HepG2 (cell line): ENCODE results near the gene SKIDA1. TPM values are rescaled to one million over a fixed set of nuclear protein-coding genes. Genes with fewer than 3 reads are reported as not detected.
A peak's percentile ranks its signal among the peaks of the same experiment; 100 is the strongest.

Experiments
- ATAC-seq: fragments of 200-7000 bp; cut with Tn5 transposase; 3 replicates; pipeline ENCODE4 v1.9.1; 2020; ENCODE audit warnings: mild to moderate bottlenecking, moderate library complexity
- BruUV-seq: library from RNA; stranded (reverse); fragments of 400-500 nt; replicated peaks from 2 replicates; lab custom pipeline; 2021; lab: Mats Ljungman, UMichigan
- CTCF ChIA-PET: fragments of 300-600 bp; formaldehyde crosslinking; extraction: SDS; loops from one replicate; lab custom pipeline; 2021; ENCODE audit warnings: low total read pairs, inconsistent platforms, low intra/inter-chr PET ratio; lab: Yijun Ruan, JAX
- POLR2A ChIA-PET: fragments of 350-600 bp; sonication (Branson Sonifier 250); formaldehyde crosslinking; loops from one replicate; lab custom pipeline; 2020; ENCODE audit warnings: antibody characterized with exemption, inconsistent platforms; lab: Yijun Ruan, JAX
- DNase-seq: peaks from one replicate; pipeline ENCODE4 v3.0.0-alpha.2; 2015; ENCODE audit warnings: low spot score
- FAIRE-seq: peaks from 3 replicates; lab custom pipeline; 2011; peaks lifted over from hg19 to GRCh38; lab: Jason Lieb, UNC
- H2AFZ ChIP-seq: one replicate; pipeline ENCODE4 v1.6.1; 2011; ENCODE audit warnings: low read length, inconsistent platforms
- H3K27ac ChIP-seq: fragments of 300-600 bp; 3 replicates; pipeline ENCODE4 v1.8.0; 2011; ENCODE audit warnings: mixed run types, mild to moderate bottlenecking, mixed read lengths, low read length, inconsistent platforms; ENCODE audit not compliant: insufficient read depth; ENCODE audit errors: extremely low read length
- H3K27me3 ChIP-seq, 2 experiments: fragments of 200-600 bp in 1 of 2; 2 replicates in 1 of 2; 3 replicates in 1 of 2; pipeline versions ENCODE4 v1.6.0 to v1.8.0; 2011; ENCODE audit warnings: low read length in 2 of 2, mild to moderate bottlenecking in 2 of 2, moderate library complexity in 2 of 2, inconsistent platforms in 1 of 2; ENCODE audit not compliant: insufficient read depth in 2 of 2, control insufficient read depth in 1 of 2
- H3K36me3 ChIP-seq, 2 experiments: fragments of 200-600 bp in 1 of 2; replicated peaks in 1 of 2; 2 replicates in 1 of 2; 3 replicates in 1 of 2; pipeline versions ENCODE4 v1.5.1 to v1.8.0; 2011; ENCODE audit warnings: low read length in 2 of 2, inconsistent platforms in 1 of 2; ENCODE audit not compliant: insufficient read depth in 2 of 2, control insufficient read depth in 1 of 2
- H3K4me1 ChIP-seq: 2 replicates; pipeline ENCODE4 v1.5.1; 2012; ENCODE audit warnings: low read length, inconsistent platforms; ENCODE audit not compliant: insufficient read depth
- H3K4me2 ChIP-seq: 2 replicates; pipeline ENCODE4 v1.6.0; 2011; ENCODE audit warnings: low read depth, low read length, inconsistent platforms
- H3K4me3 ChIP-seq, 3 experiments: fragments of 200-600 bp in 1 of 3; sonication (generic), shearing (Covaris generic) in 1 of 3; replicated peaks in 1 of 3; 2 replicates each; pipeline ENCODE4 v1.5.1; 2011 to 2016; ENCODE audit warnings: low read length in 3 of 3, inconsistent platforms in 2 of 3, low read depth in 2 of 3, mild to moderate bottlenecking in 2 of 3, control low read depth in 1 of 3, mixed read lengths in 1 of 3; ENCODE audit not compliant: insufficient read depth in 1 of 3
- H3K79me2 ChIP-seq: one replicate; pipeline ENCODE4 v1.6.1; 2011; ENCODE audit warnings: low read length, inconsistent platforms; ENCODE audit not compliant: insufficient read depth
- H3K9ac ChIP-seq: 2 replicates; pipeline ENCODE4 v1.6.0; 2011; ENCODE audit warnings: mild to moderate bottlenecking, low read depth, low read length, inconsistent platforms; ENCODE audit not compliant: insufficient read depth
- H3K9me3 ChIP-seq: 2 replicates; pipeline ENCODE4 v1.5.1; 2012; ENCODE audit warnings: mild to moderate bottlenecking, low read length
- H4K20me1 ChIP-seq: 2 replicates; pipeline ENCODE4 v1.6.0; 2011; ENCODE audit warnings: inconsistent platforms, mild to moderate bottlenecking, low read length, moderate library complexity; ENCODE audit not compliant: insufficient read depth
- ARID3A ChIP-seq: IDR thresholded peaks from 2 replicates; pipeline ENCODE4 v1.6.1; 2012; ENCODE audit warnings: low read depth, low read length, improper control_type of control experiment
- ASH2L ChIP-seq: fragments of 300-600, 200-600 bp; sonication (generic); IDR thresholded peaks from 2 replicates; pipeline ENCODE4 v1.7.0; 2017; ENCODE audit warnings: low read depth, mild to moderate bottlenecking, moderate library complexity, mixed read lengths, low read length; ENCODE audit not compliant: insufficient read length
- CREB1 ChIP-seq, 2 experiments: fragments of 450-650 bp in 1 of 2; IDR thresholded peaks; 2 replicates each; pipeline ENCODE4 v1.6.1; 2016 to 2017; ENCODE audit warnings: control low read depth in 1 of 2, mild to moderate bottlenecking in 1 of 2, missing compliant biosample characterization in 1 of 2, missing genetic modification characterization in 1 of 2
- GFI1 ChIP-seq: sonication (generic); formaldehyde crosslinking; IDR thresholded peaks from 2 replicates; pipeline ENCODE4 v1.5.0; 2020; ENCODE audit warnings: missing genetic modification reagents, mild to moderate bottlenecking, borderline replicate concordance
- HDAC6 ChIP-seq: fragments of 200-600 bp; sonication (generic); IDR thresholded peaks from 2 replicates; pipeline ENCODE4 v1.7.0; 2017; ENCODE audit warnings: mild to moderate bottlenecking, antibody characterized with exemption, low read length, low read depth
- IKZF4 ChIP-seq: sonication (generic); formaldehyde crosslinking; IDR thresholded peaks from 2 replicates; pipeline ENCODE4 v1.5.1; 2020; ENCODE audit warnings: borderline replicate concordance, mild to moderate bottlenecking, low read depth, missing genetic modification reagents; ENCODE audit errors: not compliant biosample characterization
- KLF6 ChIP-seq: IDR thresholded peaks from 2 replicates; pipeline ENCODE4 v1.8.0; 2016; ENCODE audit warnings: missing biosample characterization, missing genetic modification reagents
- PAXIP1 ChIP-seq: sonication (generic); formaldehyde crosslinking; conservative IDR thresholded peaks from 2 replicates; pipeline ENCODE4 v1.4.0; 2020; ENCODE audit warnings: mild to moderate bottlenecking, missing genetic modification reagents, moderate library complexity
- PBX3 ChIP-seq: sonication (generic); formaldehyde crosslinking; IDR thresholded peaks from 2 replicates; pipeline ENCODE4 v1.8.1; 2023; ENCODE audit warnings: missing genetic modification reagents, inconsistent platforms, borderline replicate concordance
- PHF5A ChIP-seq: IDR thresholded peaks from one replicate; pipeline ENCODE4 v1.6.1; 2018; ENCODE audit warnings: low read depth, missing genetic modification reagents; ENCODE audit not compliant: unreplicated experiment
- SKI ChIP-seq: fragments of 450-650 bp; IDR thresholded peaks from one replicate; pipeline ENCODE4 v1.6.1; 2018; ENCODE audit warnings: mild to moderate bottlenecking; ENCODE audit not compliant: partially characterized antibody
- ZBTB7B ChIP-seq: sonication (generic); formaldehyde crosslinking; IDR thresholded peaks from 2 replicates; pipeline ENCODE4 v1.4.0; 2020; ENCODE audit warnings: missing genetic modification reagents
- ZNF775 ChIP-seq: sonication (generic); formaldehyde crosslinking; IDR thresholded peaks from 2 replicates; pipeline ENCODE4 v1.4.0; 2020; ENCODE audit warnings: missing genetic modification reagents, mild to moderate bottlenecking, moderate library complexity, borderline replicate concordance
- WGBS: methylation state at CpG from one replicate; pipeline ENCODE4 v1.1.6; 2017; ENCODE audit warnings: low lambda C conversion rate; 5-methylcytosine and 5-hydroxymethylcytosine counted together
- in situ Hi-C: cut with HindIII; loops from 2 replicates; pipeline ENCODE4 v1.10.0; 2017; ENCODE audit warnings: low pct_unique_long_range_greater_than_20kb; ENCODE audit not compliant: extremely low pct_ligation_motif_present
- intact Hi-C: fragments of 100-400 bp; cut with micrococcal nuclease; formaldehyde crosslinking; loops from one replicate; pipeline ENCODE4 v1.10.0; 2022; ENCODE audit not compliant: unreplicated experiment
- polyA plus RNA-seq, 8 experiments: library from polyadenylated mRNA; depleted of rRNA in 3 of 8; stranded (reverse) in 7 of 8; unstranded in 1 of 8; fragments of >200 nt; fragmentation: Illumina TruSeq in 4 of 8; extraction: Trizol in 4 of 8; gene quantifications; 2 replicates each; pipeline versions ENCODE4 v1.2.1 to v1.2.3, GENCODE V29; 2011 to 2016; ENCODE audit warnings: low read depth in 4 of 8, missing spikeins in 1 of 8, mixed read lengths in 1 of 8; ENCODE audit not compliant: insufficient read depth in 1 of 8
- total RNA-seq, 5 experiments: library from RNA; depleted of rRNA; stranded (reverse); fragments of >200 nt; fragmentation: Illumina TruSeq; extraction: Trizol; gene quantifications; 2 replicates each; pipeline ENCODE4 v1.2.3, GENCODE V29; 2016; ENCODE audit warnings: low read depth in 1 of 5

Gene SKIDA1
- total and polyA plus RNA-seq, 2 of the 13 experiments (the other 11 are each of a cell fraction or from before 2014, with no cell fraction given): 0.73 to 1.5 TPM

- TF ChIP-seq PAXIP1 (no peak), CREB1 (IDR thresholded peaks at IDR 0.05) (peak; percentile 28; the same call in 1 of the 2 replicates), CREB1 (CRISPR knock-in tag; IDR thresholded peaks at IDR 0.05) (no peak)
Measured at GRCh38 chr10:21528236-21529031, 3.0 kb upstream of the SKIDA1 start (continued).

GRCh38 chr10:21527598-21528235, 2.2 kb upstream of the SKIDA1 start:
- ATAC-seq (no peak), FAIRE-seq (no peak), DNase-seq (no peak)
- BruUV-seq: no TSS peak
- 6% methylated on average over 18 of the region's 18 CpGs for WGBS
- Histone ChIP-seq H3K4me1 (peaks cover 45% of the 10 kb centered on the region), H3K9ac (peak overlapping the region; percentile 92), H3K4me3 (peak overlapping the region; percentile 51 to 79 (median 77)), H3K36me3 (no peaks in the 10 kb centered on the region), H2AFZ (no peak overlapping the region), H3K27ac (peak overlapping the region; percentile 95), H3K4me2 (peak overlapping the region; percentile 85), H3K9me3 (no peaks in the 10 kb centered on the region), H3K79me2 (peaks cover 51% of the 10 kb centered on the region), H4K20me1 (no peaks in the 10 kb centered on the region), H3K27me3 (no peaks in the 10 kb centered on the region)
- intact Hi-C loops (no loop called here), in situ Hi-C loops (no loop called here)
- CTCF ChIA-PET: interaction anchor here (2.7 kb wide), 1 partner anchor 32 kb away, joined by 6 read pairs; no protein-coding TSS in a partner anchor
- POLR2A ChIA-PET: interaction anchor here (0.7 to 5.0 kb wide), 8 partner anchors 9 to 197 kb away, joined by 3 to 294 read pairs (median 16); no protein-coding TSS in a partner anchor
- no peak for TF ChIP-seq PBX3 (CRISPR knock-in tag)
- 0 out of 2 replicates have a peak, but pooled peaks have one; percentile 13 for TF ChIP-seq GFI1
- 0 out of 2 replicates have a peak, but pooled peaks have one; percentile 2 for TF ChIP-seq KLF6 (CRISPR knock-in tag)
- TF ChIP-seq PHF5A (CRISPR knock-in tag): peak; percentile 8
- no peak for TF ChIP-seq IKZF4 (CRISPR knock-in tag)
- no peak for TF ChIP-seq SKI
- TF ChIP-seq ZNF775 (CRISPR knock-in tag): 0 out of 2 replicates have a peak, but pooled peaks have one; percentile 31
- TF ChIP-seq ASH2L: peak; percentile 26
- 0 out of 2 replicates have a peak, but pooled peaks have one; percentile 18 for TF ChIP-seq HDAC6
- 0 out of 2 replicates have a peak, but pooled peaks have one; percentile 8 for TF ChIP-seq ARID3A
- 0 out of 2 replicates have a peak, but pooled peaks have one; percentile 16 for TF ChIP-seq ZBTB7B (CRISPR knock-in tag)
